ENCODE data around the gene APOD.

Gene APOD

GRCh38 chr3:195551381-195551978, 32.3 kb downstream of the APOD start (continued):
- no peak for TF ChIP-seq ZNF426 (tag by site-specific recombination; IDR thresholded peaks at IDR 0.05)
- no peak for TF ChIP-seq ZNF629 (tag by site-specific recombination; IDR thresholded peaks at IDR 0.05)

- ChIA-PET POLR2A (interaction anchor here (1.4 kb wide), 1 partner anchor 8 kb away, joined by 4 read pairs; the partner anchor contains the start of gene PPP1R2), CTCF (interaction anchor here (0.6 kb wide), 1 partner anchor 111 kb away, joined by 3 read pairs; no protein-coding TSS in a partner anchor)
- H3K27ac ChIP-seq (ENCODE audit: extremely low read depth, low read depth, low read length) = no peak overlapping the region
- H3K9me3 ChIP-seq (ENCODE audit: control insufficient read depth, insufficient read depth, low read depth, low read length) = no peaks in the 10 kb centered on the region
- no peaks in the 10 kb centered on the region for H3K4me1 ChIP-seq (ENCODE audit: control insufficient read depth, insufficient read depth, low read length)
- no peak overlapping the region for H3K4me3 ChIP-seq (ENCODE audit: low read depth, low read length)
- no peaks in the 10 kb centered on the region for H3K36me3 ChIP-seq (ENCODE audit: control insufficient read depth in 2 of 2, insufficient read depth in 1 of 2, low read length in 2 of 2)
- TF ChIP-seq HOXD13 (CRISPR knock-in tag; IDR thresholded peaks at IDR 0.05; ENCODE audit: borderline replicate concordance) (no peak), ZNF140 (tag by site-specific recombination; IDR thresholded peaks at IDR 0.05) (no peak), EGR2 (tag by site-specific recombination; IDR thresholded peaks at IDR 0.05; ENCODE audit: low read depth) (no peak), ZNF561 (tag by site-specific recombination; IDR thresholded peaks at IDR 0.05; ENCODE audit: borderline replicate concordance) (no peak), ZNF513 (tag by site-specific recombination; IDR thresholded peaks at IDR 0.05) (no peak), ZNF677 (tag by site-specific recombination; IDR thresholded peaks at IDR 0.05) (no peak), GLI4 (tag by site-specific recombination; IDR thresholded peaks at IDR 0.05) (no peak), WT1 (tag by site-specific recombination; IDR thresholded peaks at IDR 0.05) (no peak), MZF1 (tag by site-specific recombination; IDR thresholded peaks at IDR 0.05; ENCODE audit: borderline replicate concordance) (no peak), ZNF26 (tag by site-specific recombination; IDR thresholded peaks at IDR 0.05) (no peak)
These were observed 33.0 kb downstream of the APOD start for GRCh38 chr3:195550723-195551122.

- Histone ChIP-seq H3K4me3 (ENCODE audit: low read depth, low read length) (no peak overlapping the region), H3K4me1 (ENCODE audit: control insufficient read depth, insufficient read depth, low read length) (no peaks in the 10 kb centered on the region), H3K9me3 (ENCODE audit: control insufficient read depth, insufficient read depth, low read depth, low read length) (no peaks in the 10 kb centered on the region), H3K36me3 (ENCODE audit: control insufficient read depth in 2 of 2, insufficient read depth in 1 of 2, low read length in 2 of 2) (no peaks in the 10 kb centered on the region), H3K27ac (ENCODE audit: extremely low read depth, low read depth, low read length) (no peak overlapping the region)
- TF ChIP-seq ZNF544 (tag by site-specific recombination; IDR thresholded peaks at IDR 0.05) (no peak), ZBTB21 (tag by site-specific recombination; IDR thresholded peaks at IDR 0.05) (no peak), ZNF580 (tag by site-specific recombination; IDR thresholded peaks at IDR 0.05) (no peak)
- CTCF ChIA-PET = interaction anchor here (0.6 kb wide), 1 partner anchor 110 kb away, joined by 3 read pairs; no protein-coding TSS in a partner anchor
- POLR2A ChIA-PET = no interaction called here
These were observed 33.7 kb downstream of the APOD start for GRCh38 chr3:195549931-195550519.

- no peaks in the 10 kb centered on the region for H3K36me3 ChIP-seq (ENCODE audit: control insufficient read depth in 2 of 2, insufficient read depth in 1 of 2, low read length in 2 of 2)
- no peaks in the 10 kb centered on the region for H3K4me1 ChIP-seq (ENCODE audit: control insufficient read depth, insufficient read depth, low read length)
- H3K4me3 ChIP-seq (ENCODE audit: low read depth, low read length) = no peak overlapping the region
- H3K27ac ChIP-seq (ENCODE audit: extremely low read depth, low read depth, low read length) = no peak overlapping the region
- H3K9me3 ChIP-seq (ENCODE audit: control insufficient read depth, insufficient read depth, low read depth, low read length) = no peaks in the 10 kb centered on the region
- ChIA-PET POLR2A (no interaction called here), CTCF (interaction anchor here (0.8 to 1.0 kb wide), 2 partner anchors 18 to 30 kb away, joined by 3 to 5 read pairs; no protein-coding TSS in a partner anchor)
- TF ChIP-seq ZNF600 (tag by site-specific recombination; IDR thresholded peaks at IDR 0.05) (no peak), ZNF677 (tag by site-specific recombination; IDR thresholded peaks at IDR 0.05) (no peak), ZNF518A (tag by site-specific recombination; conservative IDR thresholded peaks at IDR 0.05; ENCODE audit: low read depth) (no peak), ZNF48 (tag by site-specific recombination; IDR thresholded peaks at IDR 0.05) (no peak)
These were observed 34.8 kb downstream of the APOD start for GRCh38 chr3:195548987-195549386.

All from HEK293 (cell line).